Heart left ventricle (tissue), 13 donors: ENCODE results near the gene TEKT1.

Experiments used
- POLR2A ChIP-seq, 2 donors: fragments of 450-650 bp; IDR thresholded peaks; one replicate each; pipeline ENCODE4 v1.6.1; 2017; ENCODE audit warnings: antibody characterized with exemption in 2 of 2, mild to moderate bottlenecking in 2 of 2, moderate library complexity in 2 of 2
- TF ChIP-seq, protein P1 (sequence below), 12 donors: fragments of 200-600 bp; sonication (generic) in 4 of 12; IDR thresholded peaks; one replicate each; pipeline versions ENCODE4 v1.5.0 to v1.8.0; 2018 to 2022; ENCODE audit warnings: antibody characterized with exemption in 12 of 12, mild to moderate bottlenecking in 5 of 12
- donor health status: ischemic (EF 13 %, LVEDD 7.1; RV severe dilation, severe dysfunction).
- donor health status: DM: no; HTN: yes; CAD: no.
- donor health status: DM: no; HTN: no; CAD: no.
- donor health status: ischemic (EF 25% LVEDD 6.9; RV normal size, moderate dysfunction).
- donor health status: ischemic (EF 25% LVEDD 5.7; RV mildly dilated, moderate dysfunction).
- donor health status: ischemic (EF 35%, LVEDD 5.7; RV mildly dilated, moderate dysfunction).
- donor health status: nonischemic (EF 11% LVEDD 7.7; RV severe dilation, severe dysfunction).
- donor health status: DM: yes; HTN: yes; CAD: no.
- donor health status: PGD.
- donor health status: ischemic (EF 29% LVEDD 5.4; RV normal size, mild dysfunction).
- donor health status: nonischemic (EF 23%, LVEDD 6.1; RV moderate dilation, normal function).

DNA sequence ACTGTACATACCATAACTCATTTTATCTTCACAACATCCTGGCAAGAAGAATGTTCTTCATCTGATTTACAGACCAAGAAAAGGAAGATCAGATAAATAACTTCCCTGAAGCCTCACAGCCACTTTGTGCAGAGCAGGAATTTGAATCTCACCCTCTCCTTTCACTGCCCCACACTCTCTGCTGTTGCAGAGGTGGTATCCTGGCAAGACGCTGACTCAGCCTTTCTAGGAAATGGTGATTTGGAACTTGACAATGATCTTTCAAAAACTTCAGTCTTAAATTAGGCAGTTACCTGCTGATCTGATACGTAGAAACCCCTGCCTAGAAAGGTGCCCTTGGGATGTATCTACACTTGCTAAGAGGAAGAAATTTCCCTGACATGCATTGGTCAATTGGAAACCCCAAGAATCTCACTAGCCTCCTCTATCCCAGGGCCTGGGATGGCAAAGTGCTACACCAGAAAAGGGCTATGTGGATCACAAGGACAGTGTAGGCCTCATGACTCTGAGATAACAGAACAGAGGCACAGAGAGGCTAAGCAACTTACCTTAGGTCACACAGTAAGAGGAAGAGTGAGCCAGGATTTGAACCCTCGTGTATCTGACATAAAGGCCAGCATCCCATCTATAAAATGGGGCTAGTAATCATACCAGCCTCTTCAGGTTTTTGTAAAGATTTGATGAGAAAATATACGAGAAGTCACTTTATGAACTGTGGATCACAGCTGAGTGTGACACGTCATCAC is 37.6 kb downstream of the TEKT1 start:
- TF ChIP-seq, protein P1, sequence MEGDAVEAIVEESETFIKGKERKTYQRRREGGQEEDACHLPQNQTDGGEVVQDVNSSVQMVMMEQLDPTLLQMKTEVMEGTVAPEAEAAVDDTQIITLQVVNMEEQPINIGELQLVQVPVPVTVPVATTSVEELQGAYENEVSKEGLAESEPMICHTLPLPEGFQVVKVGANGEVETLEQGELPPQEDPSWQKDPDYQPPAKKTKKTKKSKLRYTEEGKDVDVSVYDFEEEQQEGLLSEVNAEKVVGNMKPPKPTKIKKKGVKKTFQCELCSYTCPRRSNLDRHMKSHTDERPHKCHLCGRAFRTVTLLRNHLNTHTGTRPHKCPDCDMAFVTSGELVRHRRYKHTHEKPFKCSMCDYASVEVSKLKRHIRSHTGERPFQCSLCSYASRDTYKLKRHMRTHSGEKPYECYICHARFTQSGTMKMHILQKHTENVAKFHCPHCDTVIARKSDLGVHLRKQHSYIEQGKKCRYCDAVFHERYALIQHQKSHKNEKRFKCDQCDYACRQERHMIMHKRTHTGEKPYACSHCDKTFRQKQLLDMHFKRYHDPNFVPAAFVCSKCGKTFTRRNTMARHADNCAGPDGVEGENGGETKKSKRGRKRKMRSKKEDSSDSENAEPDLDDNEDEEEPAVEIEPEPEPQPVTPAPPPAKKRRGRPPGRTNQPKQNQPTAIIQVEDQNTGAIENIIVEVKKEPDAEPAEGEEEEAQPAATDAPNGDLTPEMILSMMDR (IDR thresholded peaks at IDR 0.05): no peak
- TF ChIP-seq POLR2A (IDR thresholded peaks at IDR 0.05): no peak
